Left ventricle myocardium inferior (tissue), 1 donor: Measurements from ENCODE around the gene EP400. TPM values are rescaled to one million over a fixed set of nuclear protein-coding genes. Genes with fewer than 3 reads are reported as not detected.

Source experiments
- DNase-seq: peaks from one replicate; pipeline ENCODE4 v3.0.0-alpha.2; 2020
- H3K27ac ChIP-seq: fragments of 200-600 bp; replicated peaks from 2 replicates; pipeline ENCODE4 v1.8.0; 2021
- H3K27me3 ChIP-seq: fragments of 200-600 bp; 2 replicates; pipeline ENCODE4 v1.8.0; 2021; ENCODE audit warnings: low read depth
- H3K36me3 ChIP-seq: fragments of 200-600 bp; 2 replicates; pipeline ENCODE4 v1.8.0; 2021
- H3K4me1 ChIP-seq: fragments of 200-600 bp; 2 replicates; pipeline ENCODE4 v1.8.0; 2021
- H3K4me3 ChIP-seq: fragments of 200-600 bp; 2 replicates; pipeline ENCODE4 v1.8.0; 2021; ENCODE audit warnings: mild to moderate bottlenecking, moderate library complexity
- H3K9me3 ChIP-seq: fragments of 200-600 bp; replicated peaks from 2 replicates; pipeline ENCODE4 v1.8.0; 2021
- CTCF ChIP-seq: fragments of 200-600 bp; IDR thresholded peaks from 2 replicates; pipeline ENCODE4 v1.8.0; 2021; ENCODE audit warnings: antibody characterized with exemption, mild to moderate bottlenecking, borderline replicate concordance
- intact Hi-C: fragments of 100-400 bp; cut with micrococcal nuclease; formaldehyde crosslinking; loops from one replicate; pipeline ENCODE4 v1.11.0; 2022
- total RNA-seq: library from RNA; stranded (reverse); fragmentation: NEBNext Ultra II Directional; extraction: Animal tissue kit (Norgen Biotek cat#: 25700); gene quantifications from one replicate; pipeline ENCODE4 v1.2.1, GENCODE V29; 2021
- donor health status: DM: no; HTN: yes; CAD: no; lungs with severe emphysema.

Gene EP400
- total RNA-seq, 1 donor from 2014 or later: 15.3 TPM

DNA sequence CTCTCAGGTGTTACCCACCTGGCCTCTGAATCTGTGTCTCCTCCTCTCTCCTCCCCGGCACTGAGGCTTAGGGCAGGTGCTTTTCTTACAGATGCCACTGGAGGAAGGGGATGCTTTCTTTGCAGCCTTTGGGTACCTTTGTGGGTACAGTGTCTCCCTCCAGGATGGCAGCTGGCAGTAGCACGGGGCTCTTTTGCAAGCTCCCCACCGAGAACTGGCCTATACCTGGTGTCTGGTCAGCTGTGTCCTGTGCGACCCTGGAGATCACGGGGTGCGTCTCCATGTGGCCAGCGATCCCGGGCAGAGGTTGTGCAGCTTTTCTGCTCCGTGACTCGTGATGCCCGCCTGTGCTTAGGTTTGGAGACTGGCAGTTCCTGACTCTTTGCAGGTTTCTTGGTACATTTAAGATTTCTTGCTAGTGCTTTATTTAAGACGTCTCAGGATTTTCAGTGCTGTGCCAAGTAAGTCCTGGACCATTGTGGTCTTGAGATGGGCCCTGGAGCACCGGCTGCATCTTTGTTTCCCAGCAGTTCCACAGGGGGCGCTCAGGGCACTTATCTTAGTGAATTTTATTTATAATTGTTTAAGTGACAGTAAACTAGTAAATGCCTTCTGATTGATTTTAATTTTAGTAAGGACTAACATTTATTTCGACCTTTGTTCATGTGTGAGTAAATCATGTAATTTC is 125.4 kb downstream of the EP400 start:
- no peak for DNase-seq
- Histone ChIP-seq H3K4me3 (no peak overlapping the region), H3K9me3 (no peaks in the 10 kb centered on the region), H3K27me3 (no peaks in the 10 kb centered on the region), H3K27ac (no peak overlapping the region), H3K4me1 (peaks cover 15% of the 10 kb centered on the region), H3K36me3 (peaks cover 67% of the 10 kb centered on the region)
- no peak for TF ChIP-seq CTCF
- intact Hi-C loops: no loop called here

GRCh38 chr12:132075714-132076553 is 126.2 kb downstream of the EP400 start:
- peaks cover 65% of the 10 kb centered on the region for H3K36me3 ChIP-seq
- no peak for TF ChIP-seq CTCF

DNA sequence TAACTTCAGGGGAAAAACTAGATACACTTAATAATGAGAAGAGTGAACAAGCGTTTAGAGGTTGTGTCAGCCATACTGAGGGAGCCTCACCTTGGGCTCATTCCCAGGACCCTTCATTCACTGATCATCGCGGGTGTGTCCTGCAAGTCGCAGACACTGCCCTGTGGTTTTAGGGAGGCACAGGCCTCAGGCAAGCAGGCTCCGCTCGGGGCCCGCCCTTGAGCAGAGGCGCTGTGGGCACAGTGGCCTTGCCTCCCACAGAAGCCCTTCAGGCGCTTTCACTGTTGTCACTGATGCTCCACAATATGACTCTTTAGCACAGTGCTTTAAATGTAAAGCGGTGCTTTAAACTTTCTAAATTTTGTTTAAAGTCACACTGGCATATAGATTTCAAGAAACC is 127.0 kb downstream of the EP400 start:
- intact Hi-C loops: no loop called here
- Histone ChIP-seq H3K36me3 (peaks cover 58% of the 10 kb centered on the region), H3K4me1 (peaks cover 5% of the 10 kb centered on the region), H3K9me3 (no peaks in the 10 kb centered on the region), H3K27ac (no peak overlapping the region), H3K27me3 (no peaks in the 10 kb centered on the region), H3K4me3 (no peak overlapping the region)
- TF ChIP-seq CTCF: no peak
- DNase-seq: no peak

More at GRCh38 chr12:132075714-132076553, 126.2 kb downstream of the EP400 start:
- no peak for DNase-seq
- no peak overlapping the region for H3K27ac ChIP-seq
- no peak overlapping the region for H3K4me3 ChIP-seq
- no peaks in the 10 kb centered on the region for H3K9me3 ChIP-seq
- intact Hi-C loops: no loop called here
- H3K27me3 ChIP-seq: no peaks in the 10 kb centered on the region
- peaks cover 11% of the 10 kb centered on the region for H3K4me1 ChIP-seq

- DNase-seq: no peak
- peaks cover 5% of the 10 kb centered on the region for H3K4me1 ChIP-seq
- no peaks in the 10 kb centered on the region for H3K9me3 ChIP-seq
- H3K27ac ChIP-seq: peak overlapping the region; percentile 52
- H3K27me3 ChIP-seq: no peaks in the 10 kb centered on the region
- no peak for TF ChIP-seq CTCF
- intact Hi-C loops: no loop called here
- H3K36me3 ChIP-seq: peaks cover 55% of the 10 kb centered on the region
- H3K4me3 ChIP-seq: no peak overlapping the region
Observed at GRCh38 chr12:132077322-132078100, 127.8 kb downstream of the EP400 start.

- Histone ChIP-seq H3K9me3 (no peaks in the 10 kb centered on the region), H3K27me3 (no peaks in the 10 kb centered on the region), H3K27ac (peak overlapping the region; percentile 52), H3K4me3 (no peak overlapping the region), H3K36me3 (peaks cover 50% of the 10 kb centered on the region), H3K4me1 (peaks cover 5% of the 10 kb centered on the region)
- no peak for DNase-seq
- TF ChIP-seq CTCF: no peak
- intact Hi-C loops: no loop called here
Observed at GRCh38 chr12:132078190-132078589, 128.4 kb downstream of the EP400 start.
